OCI-LY3 (cell line): ENCODE measurements around the gene MYLK4.

Experiments used
- H2AFZ ChIP-seq: fragments of 200-600, 300-600 bp; shearing (Covaris generic); 2 replicates; pipeline ENCODE4 v1.6.0; 2014; ENCODE audit warnings: antibody characterized with exemption, low read depth, low read length
- H3K27ac ChIP-seq: fragments of 200-600, 300-600 bp; sonication (generic); 2 replicates; pipeline ENCODE4 v1.5.1; 2014; ENCODE audit warnings: mild to moderate bottlenecking, low read length, moderate library complexity, mixed read lengths
- H3K27me3 ChIP-seq: fragments of 200-600, 300-600 bp; sonication (generic); 2 replicates; pipeline ENCODE4 v1.6.1; 2014; ENCODE audit warnings: low read depth, low read length, mixed read lengths
- H3K36me3 ChIP-seq: fragments of 200-600, 300-600 bp; sonication (generic); replicated peaks from 2 replicates; pipeline ENCODE3; 2014; ENCODE audit warnings: low read depth, low read length, mixed read lengths
- H3K4me1 ChIP-seq: fragments of 300-600, 200-600 bp; sonication (generic); 2 replicates; pipeline ENCODE4 v1.6.1; 2014; ENCODE audit warnings: low read length, mixed read lengths
- H3K4me2 ChIP-seq: fragments of 200-600, 300-600 bp; sonication (generic); 2 replicates; pipeline ENCODE4 v1.6.1; 2014; ENCODE audit warnings: low read length, mixed read lengths
- H3K4me3 ChIP-seq: fragments of 300-600, 200-600 bp; sonication (generic); 2 replicates; pipeline ENCODE4 v1.5.1; 2014; ENCODE audit warnings: antibody characterized with exemption, mild to moderate bottlenecking, low read length, moderate library complexity
- H3K79me2 ChIP-seq: fragments of 300-600, 200-600 bp; shearing (Covaris generic); 2 replicates; pipeline ENCODE4 v1.6.1; 2014; ENCODE audit warnings: mild to moderate bottlenecking, low read length, mixed read lengths
- H3K9ac ChIP-seq: fragments of 300-600, 200-600 bp; shearing (Covaris generic); 2 replicates; pipeline ENCODE4 v1.6.0; 2014; ENCODE audit warnings: mild to moderate bottlenecking, low read length, moderate library complexity
- H3K9me3 ChIP-seq: fragments of 200-600, 300-600 bp; shearing (Covaris generic); 2 replicates; pipeline ENCODE4 v1.6.1; 2014; ENCODE audit warnings: low read length, mixed read lengths; ENCODE audit not compliant: insufficient read depth
- H4K20me1 ChIP-seq: fragments of 200-600, 300-600 bp; sonication (generic); 2 replicates; pipeline ENCODE4 v1.6.1; 2016; ENCODE audit warnings: low read length, mixed read lengths; ENCODE audit not compliant: insufficient read depth
- CTCF ChIP-seq: fragments of 200-600, 300-600 bp; sonication (generic); IDR thresholded peaks from 2 replicates; pipeline ENCODE4 v1.5.1; 2014; ENCODE audit warnings: antibody characterized with exemption, low read length, low read depth
- EZH2phosphoT487 ChIP-seq: fragments of 200-600 bp; shearing (Covaris generic); IDR thresholded peaks from 2 replicates; pipeline ENCODE4 v1.6.1; 2018; ENCODE audit warnings: antibody characterized with exemption, mixed run types, low read depth

Gene MYLK4

GRCh38 chr6:2643935-2644539 lies 106.7 kb downstream of the MYLK4 start:
- no peaks in the 10 kb centered on the region for H4K20me1 ChIP-seq
- TF ChIP-seq EZH2phosphoT487 (no peak), CTCF (no peak)
- H2AFZ ChIP-seq: no peak overlapping the region
- H3K27ac ChIP-seq: no peak overlapping the region
- no peak overlapping the region for H3K4me3 ChIP-seq
- peaks cover 15% of the 10 kb centered on the region for H3K27me3 ChIP-seq
- H3K4me2 ChIP-seq: no peak overlapping the region
- no peaks in the 10 kb centered on the region for H3K4me1 ChIP-seq
- H3K9ac ChIP-seq: no peak overlapping the region
- H3K36me3 ChIP-seq: no peaks in the 10 kb centered on the region
- no peaks in the 10 kb centered on the region for H3K79me2 ChIP-seq
- no peaks in the 10 kb centered on the region for H3K9me3 ChIP-seq

GRCh38 chr6:2643130-2643529 lies 107.6 kb downstream of the MYLK4 start:
- Histone ChIP-seq H3K36me3 (no peaks in the 10 kb centered on the region), H3K79me2 (no peaks in the 10 kb centered on the region), H3K4me1 (no peaks in the 10 kb centered on the region), H3K4me3 (no peak overlapping the region), H3K27me3 (peaks cover 13% of the 10 kb centered on the region), H3K9ac (no peak overlapping the region), H3K27ac (no peak overlapping the region), H3K9me3 (no peaks in the 10 kb centered on the region), H3K4me2 (no peak overlapping the region), H2AFZ (no peak overlapping the region), H4K20me1 (no peaks in the 10 kb centered on the region)
- TF ChIP-seq EZH2phosphoT487: no peak
- no peak for TF ChIP-seq CTCF

GRCh38 chr6:2641044-2641725 lies 109.5 kb downstream of the MYLK4 start:
- H3K36me3 ChIP-seq: no peaks in the 10 kb centered on the region
- no peak overlapping the region for H2AFZ ChIP-seq
- no peak overlapping the region for H3K27ac ChIP-seq
- no peaks in the 10 kb centered on the region for H3K79me2 ChIP-seq
- H3K4me3 ChIP-seq: no peak overlapping the region
- TF ChIP-seq CTCF: no peak
- H3K27me3 ChIP-seq: 0 out of 2 replicates have a peak, but pooled peaks cover 4% of the 10 kb centered on the region
- no peak overlapping the region for H3K9ac ChIP-seq
- H4K20me1 ChIP-seq: no peaks in the 10 kb centered on the region
- no peak overlapping the region for H3K4me2 ChIP-seq
- no peaks in the 10 kb centered on the region for H3K9me3 ChIP-seq
- no peaks in the 10 kb centered on the region for H3K4me1 ChIP-seq

GRCh38 chr6:2640551-2640950 lies 110.2 kb downstream of the MYLK4 start:
- Histone ChIP-seq H2AFZ (no peak overlapping the region), H3K36me3 (no peaks in the 10 kb centered on the region), H4K20me1 (no peaks in the 10 kb centered on the region), H3K4me2 (no peak overlapping the region), H3K9me3 (no peaks in the 10 kb centered on the region), H3K27me3 (0 out of 2 replicates have a peak, but pooled peaks cover 4% of the 10 kb centered on the region), H3K79me2 (no peaks in the 10 kb centered on the region), H3K4me3 (no peak overlapping the region), H3K9ac (no peak overlapping the region), H3K4me1 (no peaks in the 10 kb centered on the region), H3K27ac (no peak overlapping the region)
- TF ChIP-seq EZH2phosphoT487: no peak
- TF ChIP-seq CTCF: no peak
